Measurements from ENCODE around the gene NPC1. TPM values are rescaled to one million over a fixed set of nuclear protein-coding genes. Genes with fewer than 3 reads are reported as not detected.

NPC1 gene
- 10 to 100 TPM; 66.8 to 83.2 TPM for total RNA-seq
- 36.8 TPM for polyA plus RNA-seq (ENCODE audit: insufficient read depth, low read depth, low replicate concordance)
- long read RNA-seq, donor 1, full-length matches to known transcripts: 3 of 10 reads
- long read RNA-seq, donor 1, partial matches to known transcripts: 7 of 10 reads
- long read RNA-seq, donor 1, other reads (novel, unspliced or antisense): 0 of 10 reads
- long read RNA-seq, donor 2, full-length matches to known transcripts: 7 of 30 reads
- long read RNA-seq, donor 2, partial matches to known transcripts: 23 of 30 reads
- long read RNA-seq, donor 2, other reads (novel, unspliced or antisense): 0 of 30 reads

- Histone ChIP-seq H3K4me1 (peaks cover 21% of the 10 kb centered on the region), H3K9me3 (no peaks in the 10 kb centered on the region), H3K4me3 (peak within 1 kb of the TSS; percentile 65 to 79), H3K36me3 (ENCODE audit: low read depth, missing control alignments) (no peaks in the 10 kb centered on the region), H3K27ac (peak within 1 kb of the TSS; percentile 92 to 99), H3K27me3 (no peaks in the 10 kb centered on the region)
- TF ChIP-seq POLR2A (IDR thresholded peaks at IDR 0.05): no peak
- TF ChIP-seq CTCF (IDR thresholded peaks at IDR 0.05): peak; percentile 76 to 94 (median 91)
- 0 to 1% methylated on average over 11 to 66 of the region's 95 CpGs for WGBS, 2 donors
- intact Hi-C loops (cut with DNase I; ENCODE audit: low total_unique reads): loop anchor here (5.0 kb wide), 1 partner anchor 84 kb away; the partner anchor contains the start of gene RMC1
- peak; percentile 93 for DNase-seq
These were observed at the start of gene NPC1 for GRCh38 chr18:23586249-23587196. Gene NPC1 (minus strand): TSS chr18:23586506. CDS start chr18:23586343, 163 bp downstream.

DNA sequence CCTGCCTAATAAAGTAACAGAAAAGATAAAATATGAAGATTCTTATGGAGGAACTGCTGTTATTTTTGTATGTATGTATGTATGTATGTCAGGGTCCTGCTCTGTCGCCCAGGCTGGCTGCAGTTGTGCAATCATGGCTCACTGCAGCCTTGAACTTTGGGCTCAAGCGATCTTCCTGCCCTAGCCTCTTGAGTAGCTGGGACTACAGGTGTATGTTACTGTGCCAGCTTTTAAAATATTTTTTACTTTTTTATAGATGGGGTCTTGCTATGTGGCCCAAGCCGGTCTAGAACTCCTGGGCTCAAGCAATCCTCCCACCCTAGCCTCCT lies 49.7 kb upstream of the NPC1 start:
- Histone ChIP-seq H3K4me3 (no peak overlapping the region), H3K4me1 (no peaks in the 10 kb centered on the region), H3K27ac (no peak overlapping the region), H3K9me3 (no peaks in the 10 kb centered on the region), H3K27me3 (no peaks in the 10 kb centered on the region), H3K36me3 (ENCODE audit: low read depth, missing control alignments) (no peaks in the 10 kb centered on the region)
- TF ChIP-seq CTCF (IDR thresholded peaks at IDR 0.05) (no peak), POLR2A (IDR thresholded peaks at IDR 0.05) (no peak)
- intact Hi-C loops (cut with DNase I; ENCODE audit: low total_unique reads): no loop called here
- DNase-seq: no peak
- WGBS, 2 donors: 92 to 94% methylated on average over 3 of the region's 3 CpGs

DNA sequence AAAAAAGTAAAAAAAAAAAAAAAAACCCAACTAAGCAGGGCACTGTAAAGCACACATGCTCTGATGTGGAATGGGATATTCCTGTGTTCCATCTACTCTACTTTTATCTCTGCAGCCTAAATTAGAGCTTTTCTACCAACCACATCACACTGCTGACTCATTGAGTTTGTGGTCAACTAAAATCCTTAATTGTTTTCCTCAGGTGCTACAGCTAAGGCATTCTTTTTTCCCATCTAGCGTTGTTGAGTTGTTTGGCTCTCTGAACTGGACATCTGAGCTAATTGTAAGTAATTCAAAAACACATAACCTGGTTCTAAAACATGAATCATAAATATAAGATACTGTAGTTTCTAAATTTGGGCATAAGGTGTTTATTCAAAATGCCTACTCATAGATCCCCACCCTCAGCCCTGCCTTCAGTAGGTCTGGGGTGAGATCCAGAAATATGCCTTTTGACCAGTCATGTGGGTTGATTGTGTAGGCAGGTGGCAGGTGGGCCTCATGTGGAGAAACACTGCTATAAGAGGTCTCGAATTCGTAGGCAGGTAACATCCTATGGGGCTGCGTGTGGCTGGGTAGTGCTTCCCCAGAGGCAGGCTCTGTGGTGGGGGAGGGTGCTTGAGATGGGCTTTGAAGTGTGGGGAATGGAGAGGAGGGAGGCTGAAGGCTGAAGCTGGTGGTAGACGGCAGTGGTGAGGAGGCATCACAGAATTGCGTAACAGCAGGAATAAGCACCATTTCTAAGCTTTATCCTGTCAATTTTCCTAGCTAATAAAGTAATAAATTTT lies 49.2 kb upstream of the NPC1 start:
- intact Hi-C loops (cut with DNase I; ENCODE audit: low total_unique reads): no loop called here
- H3K9me3 ChIP-seq: no peaks in the 10 kb centered on the region
- H3K4me1 ChIP-seq: no peaks in the 10 kb centered on the region
- DNase-seq: no peak
- 91 to 92% methylated on average over 6 of the region's 6 CpGs for WGBS, 2 donors
- H3K27me3 ChIP-seq: no peaks in the 10 kb centered on the region
- no peaks in the 10 kb centered on the region for H3K36me3 ChIP-seq (ENCODE audit: low read depth, missing control alignments)
- H3K4me3 ChIP-seq: no peak overlapping the region
- no peak overlapping the region for H3K27ac ChIP-seq
- TF ChIP-seq CTCF (IDR thresholded peaks at IDR 0.05) (no peak), POLR2A (IDR thresholded peaks at IDR 0.05) (no peak)

DNA sequence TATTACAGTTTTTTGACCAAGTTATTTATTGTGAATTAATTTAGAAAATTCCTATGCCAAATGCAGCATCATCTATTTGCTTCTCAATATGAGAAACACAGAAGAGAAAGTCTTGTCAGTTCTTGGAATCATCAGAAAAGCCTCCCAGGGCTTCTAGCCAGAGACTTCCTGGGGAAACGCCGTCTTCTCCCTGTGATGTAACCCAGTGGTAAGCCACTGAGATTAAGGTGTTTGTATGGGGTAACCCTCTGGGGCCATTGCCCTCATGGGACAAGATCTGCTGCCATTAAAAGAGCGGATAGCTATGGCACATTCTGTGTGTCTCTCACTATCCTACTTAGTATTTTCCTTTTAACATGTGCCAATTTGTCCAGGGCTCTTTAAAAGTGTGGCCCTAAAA lies 48.4 kb upstream of the NPC1 start:
- Histone ChIP-seq H3K4me1 (no peaks in the 10 kb centered on the region), H3K9me3 (no peaks in the 10 kb centered on the region), H3K27ac (no peak overlapping the region), H3K36me3 (ENCODE audit: low read depth, missing control alignments) (no peaks in the 10 kb centered on the region), H3K27me3 (no peaks in the 10 kb centered on the region), H3K4me3 (no peak overlapping the region)
- no peak for TF ChIP-seq CTCF (IDR thresholded peaks at IDR 0.05)
- TF ChIP-seq POLR2A (IDR thresholded peaks at IDR 0.05): no peak
- DNase-seq: no peak
- WGBS, 2 donors: 68 to 81% methylated on average over 3 of the region's 3 CpGs
- intact Hi-C loops (cut with DNase I; ENCODE audit: low total_unique reads): no loop called here
